Thyroid gland (tissue), 4 donors: Measurements from ENCODE around the gene CDC42SE2. TPM values are rescaled to one million over a fixed set of nuclear protein-coding genes. Genes with fewer than 3 reads are reported as not detected.

Source experiments
- DNase-seq, 2 donors: peaks; one replicate each; pipeline ENCODE4 v3.0.0-alpha.2; 2019
- H3K27ac ChIP-seq, 3 donors: fragments of 200-600 bp; sonication (generic); 1 replicate in 2 of 3; 2 replicates in 1 of 3; pipeline ENCODE4 v1.5.1; 2016 to 2019; ENCODE audit warnings: mild to moderate bottlenecking in 1 of 3, moderate library complexity in 1 of 3
- H3K27me3 ChIP-seq: fragments of 200-600 bp; sonication (generic); one replicate; pipeline ENCODE4 v1.5.1; 2019
- H3K36me3 ChIP-seq, 2 donors: fragments of 200-600 bp; sonication (generic); one replicate each; pipeline ENCODE4 v1.5.1; 2016 to 2019
- H3K4me1 ChIP-seq, 2 donors: fragments of 200-600 bp; sonication (generic); one replicate each; pipeline ENCODE4 v1.5.1; 2017 to 2019
- H3K4me3 ChIP-seq, 3 donors: fragments of 200-600 bp; sonication (generic); replicated peaks in 1 of 3; 1 replicate in 2 of 3; 2 replicates in 1 of 3; pipeline ENCODE4 v1.5.1; 2016; ENCODE audit warnings: mild to moderate bottlenecking in 1 of 3
- H3K9me3 ChIP-seq: fragments of 200-600 bp; sonication (generic); one replicate; pipeline ENCODE4 v1.5.1; 2017
- POLR2A ChIP-seq, 2 donors: fragments of 450-650 bp; IDR thresholded peaks; one replicate each; pipeline ENCODE4 v1.6.1; 2017; ENCODE audit warnings: antibody characterized with exemption in 2 of 2, mild to moderate bottlenecking in 2 of 2, moderate library complexity in 1 of 2
- WGBS, 2 donors: methylation state at CpG; one replicate each; pipeline ENCODE4 v1.1.5; 2017; 5-methylcytosine and 5-hydroxymethylcytosine counted together
- intact Hi-C: fragments of 100-400 bp; cut with DNase I; formaldehyde crosslinking; loops from one replicate; pipeline ENCODE4 v1.15.1; 2023
- total RNA-seq, 4 donors: library from RNA; depleted of rRNA; stranded (reverse); fragments of >200 nt; gene quantifications; one replicate each; pipeline ENCODE4 v1.2.3, GENCODE V29; 2016
- TF ChIP-seq, protein P1 (sequence below), 6 experiments: fragments of 200-600 bp in 3 of 6; fragments of 450-650 bp in 3 of 6; sonication (generic) in 3 of 6; IDR thresholded peaks; one replicate each; pipeline ENCODE4 v1.5.1; 2016 to 2019; ENCODE audit warnings: antibody characterized with exemption in 6 of 6, mild to moderate bottlenecking in 2 of 6, inconsistent platforms in 1 of 6, moderate library complexity in 1 of 6

Gene CDC42SE2
- total RNA-seq, 4 donors from 2014 or later: 74.9 to 92.5 (median 83.8) TPM

DNA sequence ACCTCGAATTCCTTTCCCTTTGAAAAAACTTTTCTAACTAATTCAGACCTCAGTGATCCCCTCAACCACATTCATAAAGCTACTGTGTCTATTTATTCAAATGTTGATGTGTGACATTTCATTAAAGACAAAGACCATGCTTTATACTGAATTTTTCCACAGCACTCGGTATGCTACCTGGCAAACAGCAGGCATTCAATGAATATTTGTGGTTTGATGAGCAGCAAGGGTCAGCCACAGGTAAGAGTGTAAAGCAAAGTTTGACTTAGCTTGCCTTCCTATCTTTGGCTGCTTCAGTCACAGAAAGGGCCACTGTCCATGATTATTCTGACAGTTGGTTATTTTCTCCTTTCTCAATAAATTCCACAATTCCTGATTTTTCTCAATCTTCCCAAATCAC lies 5.1 kb upstream of the CDC42SE2 start:
- Histone ChIP-seq H3K4me3 (no peak overlapping the region), H3K4me1 (peaks cover 0 to 17% of the 10 kb centered on the region in 2 donors), H3K27me3 (no peaks in the 10 kb centered on the region), H3K9me3 (no peaks in the 10 kb centered on the region), H3K36me3 (no peaks in the 10 kb centered on the region), H3K27ac (no peak overlapping the region)
- intact Hi-C loops: no loop called here
- no peak for DNase-seq
- no peak for TF ChIP-seq POLR2A (IDR thresholded peaks at IDR 0.05)
- TF ChIP-seq, protein P1, sequence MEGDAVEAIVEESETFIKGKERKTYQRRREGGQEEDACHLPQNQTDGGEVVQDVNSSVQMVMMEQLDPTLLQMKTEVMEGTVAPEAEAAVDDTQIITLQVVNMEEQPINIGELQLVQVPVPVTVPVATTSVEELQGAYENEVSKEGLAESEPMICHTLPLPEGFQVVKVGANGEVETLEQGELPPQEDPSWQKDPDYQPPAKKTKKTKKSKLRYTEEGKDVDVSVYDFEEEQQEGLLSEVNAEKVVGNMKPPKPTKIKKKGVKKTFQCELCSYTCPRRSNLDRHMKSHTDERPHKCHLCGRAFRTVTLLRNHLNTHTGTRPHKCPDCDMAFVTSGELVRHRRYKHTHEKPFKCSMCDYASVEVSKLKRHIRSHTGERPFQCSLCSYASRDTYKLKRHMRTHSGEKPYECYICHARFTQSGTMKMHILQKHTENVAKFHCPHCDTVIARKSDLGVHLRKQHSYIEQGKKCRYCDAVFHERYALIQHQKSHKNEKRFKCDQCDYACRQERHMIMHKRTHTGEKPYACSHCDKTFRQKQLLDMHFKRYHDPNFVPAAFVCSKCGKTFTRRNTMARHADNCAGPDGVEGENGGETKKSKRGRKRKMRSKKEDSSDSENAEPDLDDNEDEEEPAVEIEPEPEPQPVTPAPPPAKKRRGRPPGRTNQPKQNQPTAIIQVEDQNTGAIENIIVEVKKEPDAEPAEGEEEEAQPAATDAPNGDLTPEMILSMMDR (IDR thresholded peaks at IDR 0.05): no peak
- WGBS, 2 donors: 59 to 67% methylated on average over 2 of the region's 2 CpGs

DNA sequence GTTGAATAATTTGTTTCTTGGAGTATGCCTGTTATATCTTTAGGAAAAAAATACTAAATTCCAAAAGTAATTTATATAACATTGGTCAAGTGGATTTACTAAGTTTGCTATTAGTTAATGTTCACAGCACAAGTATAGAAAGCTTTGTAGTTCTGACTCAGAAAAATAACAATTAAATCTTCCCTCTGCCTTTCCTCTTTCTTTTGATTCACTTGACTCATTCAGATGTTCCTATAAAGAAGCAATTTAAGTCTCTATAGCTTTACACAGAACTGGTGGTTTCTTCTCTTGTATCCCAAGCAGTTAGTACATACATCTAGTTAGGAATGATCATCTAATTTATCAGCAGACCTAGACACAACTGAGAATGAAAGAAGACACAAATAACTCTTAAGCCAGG lies 4.5 kb upstream of the CDC42SE2 start:
- TF ChIP-seq, protein P1 (IDR thresholded peaks at IDR 0.05): no peak
- TF ChIP-seq POLR2A (IDR thresholded peaks at IDR 0.05): no peak
- Histone ChIP-seq H3K36me3 (no peaks in the 10 kb centered on the region), H3K27me3 (no peaks in the 10 kb centered on the region), H3K27ac (peak overlapping the region in 1 of 3 donors; percentile 2), H3K9me3 (no peaks in the 10 kb centered on the region), H3K4me1 (peaks cover 0 to 17% of the 10 kb centered on the region in 2 donors), H3K4me3 (no peak overlapping the region)
- intact Hi-C loops: no loop called here
- DNase-seq: no peak

DNA sequence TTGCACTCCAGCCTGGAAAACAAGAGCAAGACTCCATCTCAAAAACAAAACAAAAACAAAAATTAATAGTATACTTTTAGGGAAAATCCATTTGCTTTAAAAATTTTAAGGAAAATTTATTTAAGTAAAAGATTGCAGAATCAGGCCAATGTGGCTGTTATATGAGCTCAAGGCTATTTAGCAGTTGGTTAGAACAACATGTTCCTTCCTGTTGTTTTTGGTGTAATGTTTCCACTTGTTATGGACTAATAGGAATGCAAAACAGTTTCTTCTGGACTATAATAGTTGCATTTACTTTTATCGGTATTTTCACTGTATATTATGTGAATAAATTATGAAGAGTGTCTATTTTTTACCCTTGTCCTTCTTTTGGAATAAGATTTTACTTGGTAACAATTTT lies 3.0 kb upstream of the CDC42SE2 start:
- TF ChIP-seq, protein P1 (IDR thresholded peaks at IDR 0.05): no peak
- TF ChIP-seq POLR2A (IDR thresholded peaks at IDR 0.05): no peak
- intact Hi-C loops: no loop called here

DNA sequence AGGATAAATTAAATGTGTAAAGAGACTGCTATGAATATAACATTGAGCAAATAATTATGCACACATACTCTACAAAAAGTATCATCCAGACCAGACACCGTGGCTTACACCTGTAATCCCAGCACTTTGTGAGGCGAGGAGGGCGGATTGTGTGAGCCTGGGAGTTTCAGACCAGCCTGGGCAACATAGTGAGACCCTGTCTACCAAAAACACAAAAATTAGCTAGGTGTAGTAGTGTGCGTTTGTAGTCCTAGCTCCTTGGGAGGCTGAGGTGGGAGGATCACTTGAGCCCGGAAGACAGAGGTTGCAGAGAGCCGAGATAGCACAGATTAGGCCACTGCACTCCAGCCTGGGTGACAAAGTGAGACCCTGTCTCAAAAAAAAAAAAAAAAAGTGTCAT lies 2.4 kb upstream of the CDC42SE2 start:
- TF ChIP-seq POLR2A (IDR thresholded peaks at IDR 0.05): no peak
- Histone ChIP-seq H3K4me3 (no peak overlapping the region), H3K9me3 (no peaks in the 10 kb centered on the region), H3K4me1 (peaks cover 6 to 17% of the 10 kb centered on the region in 2 donors), H3K27ac (peak overlapping the region; percentile 7 to 48 (median 46)), H3K36me3 (no peaks in the 10 kb centered on the region), H3K27me3 (no peaks in the 10 kb centered on the region)
- WGBS, 2 donors: 93 to 97% methylated on average over 6 of the region's 6 CpGs
- no peak for DNase-seq
- intact Hi-C loops: no loop called here

More for the DNA sequence above, 3.0 kb upstream of the CDC42SE2 start:
- WGBS, 2 donors: 46 to 55% methylated on average over 1 of the region's 1 CpG
- Histone ChIP-seq H3K27ac (peak overlapping the region; percentile 7 to 48 (median 46)), H3K9me3 (no peaks in the 10 kb centered on the region), H3K4me1 (peaks cover 4 to 17% of the 10 kb centered on the region in 2 donors), H3K36me3 (no peaks in the 10 kb centered on the region), H3K27me3 (no peaks in the 10 kb centered on the region), H3K4me3 (no peak overlapping the region)
- DNase-seq: no peak

DNA sequence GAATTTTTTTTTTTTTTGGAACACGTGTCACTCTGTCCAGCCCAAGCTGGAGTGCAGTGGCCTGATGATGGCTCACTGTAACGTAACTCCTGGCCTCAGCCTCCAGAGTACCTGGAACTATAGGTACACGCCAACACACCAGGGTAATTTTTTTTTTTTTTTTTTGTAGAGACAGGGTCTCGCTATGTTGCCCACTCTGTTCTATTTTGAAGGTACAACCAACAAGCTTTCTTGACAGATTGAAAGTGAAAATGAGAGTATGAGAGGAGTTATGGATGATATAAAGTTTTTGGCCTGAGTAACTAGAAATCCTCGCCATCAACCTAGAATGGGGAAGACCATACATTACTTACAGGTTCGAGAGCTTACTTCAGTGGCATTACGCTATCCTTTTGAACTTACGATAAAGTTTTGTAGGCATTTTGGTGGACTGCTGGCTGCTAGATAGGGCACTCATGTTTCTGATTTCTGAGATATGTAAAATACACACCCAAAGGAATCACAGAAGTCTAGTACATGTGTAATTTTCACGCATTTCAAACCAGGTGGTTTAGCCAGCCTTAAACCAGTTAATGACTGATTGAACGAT lies 806 bp upstream of the CDC42SE2 start:
- DNase-seq: no peak
- intact Hi-C loops: no loop called here
- peaks cover 6 to 17% of the 10 kb centered on the region in 2 donors for H3K4me1 ChIP-seq
- no peaks in the 10 kb centered on the region for H3K36me3 ChIP-seq
- H3K27me3 ChIP-seq: no peaks in the 10 kb centered on the region
- no peaks in the 10 kb centered on the region for H3K9me3 ChIP-seq
- 23 to 33% methylated on average over 10 of the region's 10 CpGs for WGBS, 2 donors
- H3K27ac ChIP-seq: peak overlapping the region; percentile 87 to 95 (median 91)
- no peak for TF ChIP-seq POLR2A (IDR thresholded peaks at IDR 0.05)
- TF ChIP-seq, protein P1 (IDR thresholded peaks at IDR 0.05): no peak
- peak overlapping the region in 2 of 3 donors; percentile 65 to 97 for H3K4me3 ChIP-seq
